Measurements from ENCODE around the gene POLDIP2. TPM values are rescaled to one million over a fixed set of nuclear protein-coding genes. Genes with fewer than 3 reads are reported as not detected.
A peak's percentile ranks its signal among the peaks of the same experiment; 100 is the strongest.

POLDIP2 gene, protein sequence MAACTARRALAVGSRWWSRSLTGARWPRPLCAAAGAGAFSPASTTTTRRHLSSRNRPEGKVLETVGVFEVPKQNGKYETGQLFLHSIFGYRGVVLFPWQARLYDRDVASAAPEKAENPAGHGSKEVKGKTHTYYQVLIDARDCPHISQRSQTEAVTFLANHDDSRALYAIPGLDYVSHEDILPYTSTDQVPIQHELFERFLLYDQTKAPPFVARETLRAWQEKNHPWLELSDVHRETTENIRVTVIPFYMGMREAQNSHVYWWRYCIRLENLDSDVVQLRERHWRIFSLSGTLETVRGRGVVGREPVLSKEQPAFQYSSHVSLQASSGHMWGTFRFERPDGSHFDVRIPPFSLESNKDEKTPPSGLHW
- 10 to 100 TPM; 87.4 to 92.1 (median 88.0) TPM for polyA plus RNA-seq (ENCODE audit: insufficient read length in 3 of 3)
- long read RNA-seq, donor 1, transcript POLDIP2-201 (11 exons, 2,121 nt): major isoform, 15 of 30 reads
- long read RNA-seq, donor 1, partial matches to known transcripts: 15 of 30 reads
- long read RNA-seq, donor 1, other reads (novel, unspliced or antisense): 0 of 30 reads
- long read RNA-seq, donor 2, transcript POLDIP2-201 (11 exons, 2,121 nt): major isoform, 16 of 16 reads
- long read RNA-seq, donor 2, partial matches to known transcripts: 0 of 16 reads
- long read RNA-seq, donor 2, other reads (novel, unspliced or antisense): 0 of 16 reads
- long read RNA-seq, donor 3, transcript POLDIP2-201 (11 exons, 2,121 nt): major isoform, 36 of 43 reads
- long read RNA-seq, donor 3, partial matches to known transcripts: 0 of 43 reads
- long read RNA-seq, donor 3, other reads (novel, unspliced or antisense): 7 of 43 reads
- long read RNA-seq, donor 4, transcript POLDIP2-201 (11 exons, 2,121 nt): major isoform, 17 of 30 reads
- long read RNA-seq, donor 4, partial matches to known transcripts: 13 of 30 reads
- long read RNA-seq, donor 4, other reads (novel, unspliced or antisense): 0 of 30 reads
- long read RNA-seq, donor 5: 0 reads
- long read RNA-seq, donor 6, transcript POLDIP2-201 (11 exons, 2,121 nt): major isoform, 17 of 17 reads
- long read RNA-seq, donor 6, partial matches to known transcripts: 0 of 17 reads
- long read RNA-seq, donor 6, other reads (novel, unspliced or antisense): 0 of 17 reads
- long read RNA-seq, donor 7, transcript POLDIP2-201 (11 exons, 2,121 nt): major isoform, 22 of 22 reads
- long read RNA-seq, donor 7, partial matches to known transcripts: 0 of 22 reads
- long read RNA-seq, donor 7, other reads (novel, unspliced or antisense): 0 of 22 reads
- long read RNA-seq, donor 8: 0 reads
- long read RNA-seq, donor 9, transcript POLDIP2-201 (11 exons, 2,121 nt): major isoform, 22 of 29 reads
- long read RNA-seq, donor 9, partial matches to known transcripts: 7 of 29 reads
- long read RNA-seq, donor 9, other reads (novel, unspliced or antisense): 0 of 29 reads
- long read RNA-seq, donor 10, transcript POLDIP2-201 (11 exons, 2,121 nt): major isoform, 24 of 24 reads
- long read RNA-seq, donor 10, partial matches to known transcripts: 0 of 24 reads
- long read RNA-seq, donor 10, other reads (novel, unspliced or antisense): 0 of 24 reads
- long read RNA-seq, donor 11, transcript POLDIP2-201 (11 exons, 2,121 nt): major isoform, 13 of 13 reads
- long read RNA-seq, donor 11, partial matches to known transcripts: 0 of 13 reads
- long read RNA-seq, donor 11, other reads (novel, unspliced or antisense): 0 of 13 reads
- long read RNA-seq, donor 12, transcript POLDIP2-201 (11 exons, 2,121 nt): major isoform, 12 of 12 reads
- long read RNA-seq, donor 12, partial matches to known transcripts: 0 of 12 reads
- long read RNA-seq, donor 12, other reads (novel, unspliced or antisense): 0 of 12 reads
- long read RNA-seq, donor 13: 0 reads
- long read RNA-seq, donor 14, transcript POLDIP2-201 (11 exons, 2,121 nt): major isoform, 23 of 23 reads
- long read RNA-seq, donor 14, partial matches to known transcripts: 0 of 23 reads
- long read RNA-seq, donor 14, other reads (novel, unspliced or antisense): 0 of 23 reads
- long read RNA-seq, donor 15, transcript POLDIP2-201 (11 exons, 2,121 nt): major isoform, 7 of 7 reads
- long read RNA-seq, donor 15, partial matches to known transcripts: 0 of 7 reads
- long read RNA-seq, donor 15, other reads (novel, unspliced or antisense): 0 of 7 reads
- long read RNA-seq, donor 16, transcript POLDIP2-201 (11 exons, 2,121 nt): major isoform, 60 of 113 reads
- long read RNA-seq, donor 16, partial matches to known transcripts: 48 of 113 reads
- long read RNA-seq, donor 16, other reads (novel, unspliced or antisense): 5 of 113 reads

GRCh38 chr17:28357061-28357900, at the start of gene POLDIP2:
Gene POLDIP2, minus strand, starts transcription at chr17:28357527. Its CDS starts 79 bp downstream, at chr17:28357448.
- DNase-seq (ENCODE audit: extremely low read depth in 1 of 11, low read depth in 9 of 11, low spot score in 4 of 11): peak; percentile 78 to 94 (median 91)

- no peak for DNase-seq (ENCODE audit: extremely low read depth in 1 of 11, low read depth in 9 of 11, low spot score in 4 of 11)
Observed at GRCh38 chr17:28406473-28406814, 49.1 kb upstream of the POLDIP2 start.

- no peak for DNase-seq (ENCODE audit: extremely low read depth in 1 of 11, low read depth in 9 of 11, low spot score in 4 of 11)
Observed at GRCh38 chr17:28405632-28406472, 48.5 kb upstream of the POLDIP2 start, which contains the start of gene SLC46A1. Gene SLC46A1, minus strand, starts transcription at chr17:28406212. Its CDS starts 98 bp downstream, at chr17:28406114.

DNA sequence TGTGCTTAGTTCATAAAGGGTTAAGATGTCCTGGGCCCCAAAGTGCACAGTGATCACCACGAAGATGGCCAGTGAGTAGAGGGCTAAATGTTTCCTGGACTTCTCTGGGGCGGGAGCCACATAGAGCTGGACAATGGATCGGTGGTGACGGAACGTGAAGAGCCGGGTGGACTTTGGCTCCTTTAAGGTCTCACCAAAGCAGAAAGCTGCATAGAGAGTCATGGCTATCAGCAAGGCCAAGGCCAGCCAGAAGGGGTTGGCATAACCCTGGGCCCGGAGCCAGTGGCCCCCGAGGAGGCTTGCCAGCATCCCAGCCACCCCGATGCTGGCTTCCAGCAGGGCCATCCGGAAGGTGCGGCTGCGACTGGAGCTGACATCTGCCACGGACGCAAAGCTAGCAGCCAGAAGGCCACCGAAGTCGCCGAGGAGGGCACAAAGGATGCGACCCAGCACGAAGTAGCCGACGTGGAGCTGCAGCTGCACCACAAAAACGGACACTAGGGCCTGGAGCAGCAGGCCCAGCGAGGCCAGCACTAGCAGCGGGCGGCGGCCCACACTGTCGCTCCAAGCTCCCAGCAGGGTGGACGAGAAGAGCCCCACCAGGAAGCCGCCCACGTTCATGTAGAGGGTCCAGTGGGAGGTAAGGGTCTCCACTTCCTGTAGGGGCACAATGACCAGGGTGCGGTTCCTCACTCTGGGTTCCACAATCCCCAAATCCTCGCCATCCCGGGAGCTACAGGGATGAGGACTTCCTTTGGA, 47.7 kb upstream of the POLDIP2 start:
- DNase-seq (ENCODE audit: extremely low read depth in 1 of 11, low read depth in 9 of 11, low spot score in 4 of 11): no peak

DNA sequence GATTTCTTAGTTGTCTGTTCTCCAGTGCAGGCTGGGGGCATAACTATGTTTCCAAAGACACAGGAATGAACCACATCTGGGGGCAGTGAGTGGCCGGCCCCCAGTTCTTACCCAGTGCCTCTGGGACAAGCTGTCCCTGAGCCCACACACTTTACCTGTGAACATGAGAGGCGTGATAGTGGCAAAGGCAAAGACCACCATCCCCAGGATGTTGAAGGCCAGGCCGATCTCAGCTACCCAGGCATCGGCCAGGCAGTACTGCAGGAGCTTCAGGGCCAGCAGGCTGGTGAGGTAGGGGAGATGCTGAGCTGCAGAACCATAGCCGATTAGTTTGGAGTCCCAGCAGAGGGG, 47.1 kb upstream of the POLDIP2 start:
- DNase-seq (ENCODE audit: extremely low read depth in 1 of 11, low read depth in 9 of 11, low spot score in 4 of 11): no peak

DNA sequence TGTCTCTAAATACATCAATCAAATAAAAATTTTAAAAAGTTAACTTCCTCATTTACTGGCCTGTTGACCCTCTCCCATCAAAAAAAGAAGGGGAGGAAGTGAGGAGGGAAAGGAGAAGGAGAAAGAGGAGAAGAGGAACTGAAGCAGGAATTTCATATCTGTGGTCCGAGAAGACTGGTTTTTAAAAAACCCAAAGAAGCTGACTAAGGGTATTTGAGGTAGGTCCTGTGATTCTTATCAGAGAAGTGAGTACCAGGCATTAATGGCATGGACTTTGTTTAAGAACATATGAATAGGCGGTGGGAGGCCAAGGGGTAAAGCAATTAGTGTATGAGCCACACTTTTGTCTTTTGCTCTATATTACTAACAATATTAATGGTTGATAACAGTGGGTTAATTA, 46.7 kb upstream of the POLDIP2 start:
- no peak for DNase-seq (ENCODE audit: extremely low read depth in 1 of 11, low read depth in 9 of 11, low spot score in 4 of 11)

DNA sequence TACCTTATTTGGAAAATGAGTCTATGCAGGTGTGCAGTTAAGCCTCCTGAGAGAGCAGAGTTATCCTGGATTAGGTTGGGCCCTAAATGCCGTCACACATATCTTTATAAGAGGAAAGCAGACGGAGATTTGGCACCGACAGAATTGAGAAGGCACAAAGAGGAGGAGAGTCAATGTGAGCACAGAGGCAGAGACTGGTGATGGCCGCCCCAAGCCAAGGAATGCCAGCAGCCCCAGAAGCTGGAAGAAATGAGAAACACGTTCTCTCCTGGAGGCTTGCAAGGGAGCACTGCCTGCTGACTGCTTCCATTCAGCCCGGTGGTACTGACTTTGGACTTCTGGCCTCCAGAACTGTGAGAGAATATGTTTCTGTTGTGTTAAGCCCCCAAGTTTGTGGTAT, 45.5 kb upstream of the POLDIP2 start:
- no peak for DNase-seq (ENCODE audit: extremely low read depth in 1 of 11, low read depth in 9 of 11, low spot score in 4 of 11)

DNA sequence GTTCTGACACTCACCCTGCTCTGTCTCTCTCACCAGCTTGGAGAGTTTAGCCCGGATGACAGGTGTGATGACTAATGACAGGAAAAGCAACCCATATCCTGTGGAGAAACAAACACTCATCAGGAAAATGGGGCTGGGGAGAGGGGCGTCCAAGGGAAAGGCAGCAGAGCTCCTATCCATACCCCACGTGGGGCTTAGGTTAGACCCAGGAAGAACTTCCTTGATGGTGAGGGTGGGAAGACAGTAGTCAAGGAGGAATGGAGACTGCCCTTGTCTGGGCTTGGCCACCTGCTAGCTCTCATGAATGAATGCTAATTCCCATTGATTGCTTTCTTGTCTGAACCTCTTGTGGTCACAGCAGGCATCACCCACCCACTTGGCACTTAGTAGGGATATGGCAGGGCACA, 44.9 kb upstream of the POLDIP2 start:
- no peak for DNase-seq (ENCODE audit: extremely low read depth in 1 of 11, low read depth in 9 of 11, low spot score in 4 of 11)

DNA sequence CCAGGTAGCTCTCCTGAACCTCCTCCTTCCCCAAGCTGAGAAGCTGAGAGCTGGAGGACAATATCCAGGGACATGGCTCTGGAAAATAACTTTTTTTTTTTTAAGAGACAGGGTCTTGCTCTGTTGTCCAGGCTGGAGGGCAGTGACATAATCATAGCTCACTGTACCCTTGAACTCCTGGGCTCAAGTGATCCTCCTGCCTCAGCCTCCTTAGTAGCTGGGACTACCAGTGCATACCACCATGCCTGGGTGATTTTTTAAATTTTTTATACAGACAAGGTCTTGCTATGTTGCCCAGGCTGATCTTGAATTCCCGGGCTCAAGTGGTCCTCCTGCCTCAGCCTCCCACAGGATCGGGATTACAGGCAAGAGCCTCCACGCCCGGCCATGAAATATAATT, 42.5 kb upstream of the POLDIP2 start:
- DNase-seq (ENCODE audit: extremely low read depth in 1 of 11, low read depth in 9 of 11, low spot score in 4 of 11): no peak

DNA sequence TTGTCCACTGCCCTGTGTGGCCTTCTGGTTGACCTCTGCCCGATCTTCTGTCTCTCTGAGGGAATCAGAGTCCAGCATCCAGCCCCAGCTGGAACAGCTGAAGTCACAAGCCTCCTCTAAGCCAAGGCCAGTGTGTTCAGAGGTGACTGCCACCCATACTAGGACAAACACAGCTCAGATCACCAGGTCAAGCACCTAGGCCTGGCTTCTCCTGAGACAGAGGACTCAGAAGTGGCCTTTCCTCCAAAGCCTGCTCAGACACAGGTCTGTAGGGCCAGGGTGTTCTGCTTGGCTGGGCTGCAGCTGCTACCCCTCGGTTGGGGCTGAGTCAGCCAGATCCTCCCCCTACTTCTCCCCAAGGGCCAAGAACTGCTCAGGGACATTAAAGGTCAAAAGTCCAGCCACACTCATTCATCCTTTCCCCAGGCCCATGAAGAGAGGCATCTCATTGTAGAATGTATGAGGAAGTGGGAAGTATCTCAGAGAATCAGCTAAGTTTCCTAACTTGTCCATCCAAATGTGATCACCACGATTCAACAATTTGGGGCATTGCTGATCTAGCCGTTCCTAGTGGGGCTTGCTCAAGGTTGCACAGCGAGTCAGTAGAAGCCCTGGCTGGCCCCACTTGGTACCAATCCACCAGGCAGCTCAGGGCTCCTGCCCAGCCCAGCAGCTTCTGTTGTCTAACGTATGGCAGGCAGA, 41.1 kb upstream of the POLDIP2 start:
- no peak for DNase-seq (ENCODE audit: extremely low read depth in 1 of 11, low read depth in 9 of 11, low spot score in 4 of 11)

DNA sequence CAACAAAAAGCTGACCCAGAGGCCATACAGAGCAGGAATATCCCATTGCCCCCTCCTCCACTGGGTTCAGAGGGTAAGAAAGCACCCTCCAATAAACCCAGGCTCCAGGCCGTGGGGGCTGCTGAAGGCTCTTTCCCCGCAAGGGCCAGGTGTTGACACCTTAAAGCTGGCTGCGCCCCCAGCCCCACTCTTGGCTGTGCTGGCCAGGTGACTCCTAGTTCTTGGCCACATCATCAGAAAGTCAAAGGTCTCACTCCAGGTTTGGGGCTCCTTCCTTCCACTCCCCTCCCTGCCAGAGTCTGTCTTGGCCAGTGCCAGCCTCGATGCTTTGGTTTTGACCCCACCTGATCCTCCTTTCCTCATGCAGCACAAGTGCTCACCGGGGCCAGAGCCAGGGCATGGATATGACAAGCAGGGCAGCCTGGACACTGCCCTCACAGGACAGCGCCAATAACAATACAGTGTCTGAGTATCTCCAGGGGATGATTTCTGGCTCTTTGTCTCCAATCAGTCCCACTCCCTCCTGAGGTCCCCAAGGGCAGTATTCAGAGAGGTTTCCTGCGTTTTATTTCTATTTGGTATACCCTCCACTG, 40.5 kb upstream of the POLDIP2 start:
- no peak for DNase-seq (ENCODE audit: extremely low read depth in 1 of 11, low read depth in 9 of 11, low spot score in 4 of 11)

DNA sequence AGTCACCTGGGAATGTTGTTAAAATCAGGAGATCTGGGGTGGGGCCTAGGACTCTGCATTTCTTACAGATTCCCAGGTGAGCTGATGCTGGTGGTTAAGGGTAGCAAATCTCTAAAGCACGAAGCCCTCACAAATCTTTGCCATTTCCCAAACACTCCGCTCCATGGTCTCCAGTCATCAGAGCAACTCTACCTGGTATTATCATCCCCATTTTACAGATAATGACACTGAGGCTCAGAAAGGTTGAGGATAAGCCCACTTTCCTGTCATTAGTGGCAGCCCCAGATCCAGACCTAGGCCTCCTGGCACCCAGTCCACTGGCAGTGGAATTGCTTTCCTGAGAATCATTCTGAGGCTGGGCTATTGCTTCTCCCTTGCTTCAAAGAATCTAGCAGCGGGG, 39.9 kb upstream of the POLDIP2 start:
- no peak for DNase-seq (ENCODE audit: extremely low read depth in 1 of 11, low read depth in 9 of 11, low spot score in 4 of 11)

DNA sequence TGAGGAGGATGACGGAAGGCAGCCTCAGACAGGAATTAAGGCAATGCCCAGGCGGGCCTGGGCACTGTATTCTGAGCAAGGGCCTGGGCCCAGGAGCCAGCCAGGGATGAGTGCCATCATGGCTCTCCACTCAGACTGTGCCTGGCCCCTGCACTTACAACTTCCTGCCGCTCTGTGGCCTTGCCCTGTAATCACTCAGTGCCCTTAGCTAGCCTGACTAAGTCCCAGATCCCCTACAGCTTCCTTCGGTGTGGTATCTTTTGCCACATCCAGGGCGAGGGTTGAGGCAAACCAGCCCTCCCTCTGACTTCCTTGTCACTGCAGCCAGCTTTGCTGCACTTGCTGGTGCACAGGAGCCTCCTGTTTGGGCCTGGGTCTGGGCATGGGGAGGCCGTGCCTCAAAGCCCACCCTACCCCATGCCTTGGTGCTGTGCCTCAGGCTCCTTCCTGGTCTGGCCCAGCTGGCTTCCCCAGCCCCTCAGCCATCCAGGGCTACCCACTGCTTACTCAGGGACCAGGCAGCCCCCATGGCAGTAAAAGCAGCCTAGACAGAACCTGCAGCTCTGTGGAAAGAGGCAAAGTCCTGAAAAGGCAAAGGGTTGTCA, 39.4 kb upstream of the POLDIP2 start:
- no peak for DNase-seq (ENCODE audit: extremely low read depth in 1 of 11, low read depth in 9 of 11, low spot score in 4 of 11)

GRCh38 chr17:28395968-28396367, 38.6 kb upstream of the POLDIP2 start:
- DNase-seq (ENCODE audit: extremely low read depth in 1 of 11, low read depth in 9 of 11, low spot score in 4 of 11): no peak
